Urothelium cell line (cell line): Measurements from ENCODE around the gene TBCK.
A peak's percentile ranks its signal among the peaks of the same experiment; 100 is the strongest.

Source experiments
- DNase-seq: peaks from one replicate; pipeline ENCODE4 v3.0.0; 2011; ENCODE audit warnings: low spot score, mixed read lengths
- FAIRE-seq: peaks from 2 replicates; lab custom pipeline; 2011; peaks lifted over from hg19 to GRCh38; lab: Jason Lieb, UNC

The TBCK gene

DNA sequence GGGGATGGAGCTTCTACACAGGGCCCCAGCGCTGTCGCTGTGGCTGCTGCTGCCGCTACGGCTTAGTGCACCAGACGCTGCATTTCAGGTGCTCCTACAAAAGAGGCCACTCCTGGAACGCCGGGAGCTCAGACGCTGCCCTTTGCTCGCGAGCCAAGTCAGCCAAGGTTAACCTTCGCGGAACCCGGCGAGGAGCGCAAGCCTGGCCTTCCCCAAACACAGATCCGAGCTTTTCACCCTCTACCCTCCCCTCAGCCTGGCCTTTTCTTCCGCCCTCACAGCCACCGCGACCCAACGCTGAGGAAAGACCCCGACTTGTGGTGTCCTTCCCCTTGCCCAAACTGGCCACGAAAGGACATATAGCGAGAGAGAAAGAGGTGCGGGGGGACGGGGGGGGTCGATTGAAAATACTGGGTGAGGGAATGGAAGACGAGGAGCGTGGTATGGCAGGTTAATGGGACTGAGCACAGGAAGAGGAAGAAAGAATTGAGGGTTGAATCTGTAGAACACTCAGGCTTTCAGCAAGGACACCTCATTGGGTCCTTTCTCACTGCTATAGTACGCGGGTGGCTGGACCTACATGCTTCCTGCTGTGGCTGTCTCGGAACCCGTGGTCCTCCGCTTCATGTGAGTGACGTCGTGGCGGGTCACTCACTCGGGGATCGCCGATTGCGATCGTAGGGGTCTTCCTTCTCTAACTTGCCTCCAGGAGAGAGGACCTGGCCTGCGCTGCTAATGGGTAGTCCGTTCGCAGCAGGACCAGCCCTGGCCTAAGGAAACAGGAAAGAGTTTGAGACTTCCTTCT, at the start of gene TBCK, which contains the start of gene AIMP1:
TSS of gene TBCK (minus strand) at position 242 of the 805 bp plus-strand sequence. CDS start 7,249 bp downstream, outside the sequence.
TSS of gene AIMP1 (plus strand) at position 583 of the 805 bp plus-strand sequence. CDS start 8,460 bp downstream, outside the sequence.
- no peak for FAIRE-seq
- peak; percentile 82 for DNase-seq

DNA sequence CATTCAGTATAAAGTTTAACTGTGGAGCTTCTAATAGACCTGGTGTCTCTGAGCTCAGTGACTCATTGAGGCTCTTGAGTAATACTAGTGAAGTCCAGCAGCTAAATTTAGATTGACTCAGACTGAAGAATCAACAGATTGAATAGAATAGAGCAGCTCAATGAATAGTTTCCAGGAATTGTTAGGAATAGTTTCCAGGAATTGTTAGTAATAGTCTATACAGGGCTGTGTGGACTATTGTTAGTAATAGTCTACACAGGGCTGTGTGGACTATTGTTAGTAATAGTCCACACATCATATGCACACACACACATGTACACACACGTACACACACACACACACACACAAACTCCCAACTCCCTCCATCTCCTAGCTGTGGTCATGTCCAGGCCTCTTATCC, 49.6 kb upstream of the TBCK start:
- FAIRE-seq (peak; percentile 86), DNase-seq (peak; percentile 58)

DNA sequence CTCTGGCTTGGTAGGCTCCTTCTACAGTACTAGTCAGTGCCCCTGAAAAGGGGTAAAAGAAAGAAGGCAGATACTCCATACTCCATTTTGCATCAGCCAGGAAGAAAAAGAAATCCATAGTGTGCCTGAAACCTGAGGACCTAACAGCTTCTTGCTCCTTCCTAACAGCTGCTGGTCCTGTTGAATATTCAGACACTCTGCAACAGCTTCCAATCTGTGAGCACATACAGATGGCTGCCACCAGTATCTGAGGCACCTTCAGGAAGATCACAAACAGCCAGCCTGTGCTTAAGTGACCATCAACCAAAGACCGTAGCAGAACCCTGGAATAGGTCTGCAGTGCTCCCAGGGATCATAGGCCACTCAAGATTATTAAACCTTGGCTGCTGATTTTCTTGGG, 48.3 kb upstream of the TBCK start:
- DNase-seq = no peak
- FAIRE-seq = no peak

GRCh38 chr4:106362086-106362825, 46.2 kb upstream of the TBCK start:
- FAIRE-seq = no peak
- no peak for DNase-seq

DNA sequence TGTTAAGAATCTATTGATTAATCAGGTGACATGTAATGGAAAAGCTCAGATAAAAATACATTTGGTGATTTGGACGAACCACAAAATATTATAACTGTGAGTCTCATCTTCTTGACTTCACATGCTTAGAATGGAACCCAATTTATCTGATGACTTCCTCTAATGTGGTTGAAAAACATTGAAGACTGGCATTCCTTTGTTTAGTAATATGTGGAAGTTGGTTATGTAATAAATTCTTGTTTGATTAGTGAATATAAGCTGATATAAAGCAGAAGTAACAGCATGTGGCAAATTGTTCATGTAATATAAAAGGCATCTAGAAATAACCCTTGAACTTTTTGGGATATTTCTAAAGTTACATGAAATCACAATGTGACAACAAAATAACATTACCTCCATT, 42.9 kb upstream of the TBCK start:
- peak; percentile 10 for DNase-seq
- no peak for FAIRE-seq

DNA sequence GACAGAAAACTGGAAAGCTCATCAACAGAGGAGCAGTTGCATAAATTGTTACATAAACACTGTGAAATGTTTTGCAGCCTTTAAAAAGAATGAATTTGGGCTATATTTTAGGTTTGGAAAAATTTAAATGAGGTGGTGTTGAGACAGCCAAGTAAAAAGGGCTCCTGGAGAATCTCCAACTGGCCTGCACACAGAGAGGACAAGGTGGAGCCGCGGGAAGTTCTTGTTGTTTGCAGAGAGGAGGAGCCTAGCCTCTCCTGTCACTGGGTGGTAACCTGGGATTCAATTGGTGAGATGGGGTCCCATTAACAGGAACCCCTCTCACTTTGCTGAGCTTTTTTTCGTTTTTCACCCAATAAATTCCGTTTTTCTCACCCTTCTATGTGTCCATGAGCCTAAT, 39.2 kb upstream of the TBCK start:
- DNase-seq = no peak
- no peak for FAIRE-seq

DNA sequence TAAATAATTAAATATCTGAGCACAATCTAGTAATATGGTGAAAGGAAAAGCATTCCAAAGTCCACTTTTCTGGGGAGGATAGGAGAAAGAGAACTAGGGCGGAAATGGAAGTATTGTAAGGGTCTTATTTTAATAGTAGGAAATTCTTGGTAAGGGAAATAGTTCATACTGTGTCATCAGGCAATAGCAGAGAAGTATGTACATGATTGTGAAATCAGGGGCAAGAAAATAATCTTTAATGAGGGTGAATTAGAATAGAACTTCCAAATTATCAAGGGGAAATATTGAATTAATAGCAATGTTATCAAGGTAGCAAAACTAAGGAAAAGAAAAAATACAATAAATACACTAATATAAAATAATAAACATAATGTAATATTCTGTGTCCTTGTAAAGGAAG, 37.8 kb upstream of the TBCK start:
- FAIRE-seq = no peak

DNA sequence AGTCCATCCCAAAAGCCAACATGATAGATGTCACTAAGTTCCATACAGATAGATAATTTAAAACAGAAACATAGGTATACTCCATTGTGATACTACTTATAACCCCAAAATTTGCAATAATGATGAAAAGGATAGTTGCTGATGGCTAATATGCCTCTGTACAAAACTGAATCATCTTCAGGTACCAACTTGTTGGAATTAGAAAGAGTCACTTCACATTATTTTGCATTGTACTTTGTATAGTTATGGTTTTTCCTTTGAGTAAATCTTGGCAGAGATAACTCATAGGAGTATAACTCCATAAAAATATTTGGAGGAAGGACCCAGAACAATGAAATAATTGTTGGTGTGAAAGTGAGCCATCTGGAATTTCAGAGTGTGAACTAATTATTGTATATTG, 35.0 kb upstream of the TBCK start:
- FAIRE-seq (no peak), DNase-seq (no peak)

More for the DNA sequence above, 37.8 kb upstream of the TBCK start:
- no peak for DNase-seq

GRCh38 chr4:106347167-106347566, 31.2 kb upstream of the TBCK start:
- FAIRE-seq = no peak

DNA sequence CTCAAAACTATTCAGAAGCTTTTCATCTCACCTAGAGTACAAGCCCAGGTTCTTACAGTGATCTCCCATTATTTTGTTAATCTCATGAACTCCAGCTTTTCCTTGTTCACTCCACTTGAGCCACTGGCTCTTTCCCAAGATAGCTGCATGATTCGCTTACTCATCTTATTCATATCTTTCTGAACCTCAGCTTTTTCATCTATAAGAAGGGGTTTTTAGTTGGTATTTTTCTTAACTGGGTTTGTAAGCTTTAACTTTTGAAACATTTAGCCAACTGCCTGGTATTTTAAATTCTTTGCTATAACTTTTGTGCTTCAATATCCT, 28.6 kb upstream of the TBCK start:
- FAIRE-seq = no peak
- no peak for DNase-seq

More at GRCh38 chr4:106347167-106347566, 31.2 kb upstream of the TBCK start:
- no peak for DNase-seq

- DNase-seq (no peak), FAIRE-seq (no peak)
Measured at GRCh38 chr4:106343865-106344646, 28.0 kb upstream of the TBCK start.

- no peak for FAIRE-seq
- no peak for DNase-seq
Measured at GRCh38 chr4:106340774-106341173, 24.8 kb upstream of the TBCK start.

DNA sequence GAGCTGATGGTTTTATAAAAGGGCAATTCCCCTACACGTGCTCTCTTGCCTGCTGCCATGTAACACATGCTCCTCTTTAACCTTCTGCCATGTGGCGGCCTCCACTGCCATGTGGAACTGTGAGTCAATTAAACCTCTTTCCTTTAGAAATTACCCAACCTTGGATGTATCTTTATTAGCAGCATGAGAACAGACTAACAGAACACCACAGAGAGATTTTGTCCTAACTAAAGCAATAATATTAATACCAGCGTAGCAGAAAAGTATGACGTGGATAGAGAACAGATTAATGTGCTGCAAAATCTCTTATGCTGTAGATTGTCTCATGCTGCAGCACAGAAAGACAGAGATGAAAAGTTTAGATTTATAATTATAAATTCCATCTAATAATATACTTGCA, 23.4 kb upstream of the TBCK start:
- FAIRE-seq (no peak), DNase-seq (no peak)

DNA sequence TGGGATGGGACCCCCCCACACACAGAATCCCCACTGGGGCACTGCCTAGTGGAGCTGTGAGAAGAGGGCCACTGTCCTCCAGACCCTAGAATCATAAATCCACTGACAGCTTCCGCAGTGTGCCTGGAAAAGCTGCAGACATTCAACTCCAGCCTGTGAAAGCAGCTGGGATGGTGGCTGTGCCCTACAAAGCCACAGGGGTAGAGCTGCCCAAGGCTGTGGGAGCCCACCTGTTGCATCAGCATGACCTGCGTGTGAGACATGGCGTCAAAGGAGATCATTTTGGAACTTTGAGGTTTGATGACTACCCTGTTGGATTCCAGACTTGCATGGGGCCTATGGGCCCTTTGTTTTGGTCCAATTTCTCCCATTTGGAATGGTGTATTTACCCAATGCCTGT, 22.7 kb upstream of the TBCK start:
- no peak for DNase-seq
- no peak for FAIRE-seq

- DNase-seq (no peak), FAIRE-seq (no peak)
Measured at GRCh38 chr4:106337916-106338315, 21.9 kb upstream of the TBCK start.

DNA sequence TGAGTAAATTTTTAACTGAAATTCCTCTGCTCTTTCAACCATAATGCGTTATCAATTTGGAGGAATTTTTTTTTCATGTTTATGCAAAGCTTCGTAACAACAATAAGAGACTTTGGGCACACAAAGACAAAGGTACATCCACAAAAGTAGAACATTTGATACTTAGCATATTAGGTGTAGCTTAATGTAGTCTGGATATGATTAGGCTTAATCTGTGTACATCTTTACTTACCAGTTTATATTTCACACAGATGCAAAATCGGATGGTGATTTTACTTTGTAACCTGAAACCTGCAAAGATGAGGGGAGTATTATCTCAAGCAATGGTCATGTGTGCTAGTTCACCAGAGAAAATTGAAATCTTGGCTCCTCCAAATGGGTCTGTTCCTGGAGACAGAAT, 20.6 kb upstream of the TBCK start:
- DNase-seq (no peak), FAIRE-seq (no peak)

DNA sequence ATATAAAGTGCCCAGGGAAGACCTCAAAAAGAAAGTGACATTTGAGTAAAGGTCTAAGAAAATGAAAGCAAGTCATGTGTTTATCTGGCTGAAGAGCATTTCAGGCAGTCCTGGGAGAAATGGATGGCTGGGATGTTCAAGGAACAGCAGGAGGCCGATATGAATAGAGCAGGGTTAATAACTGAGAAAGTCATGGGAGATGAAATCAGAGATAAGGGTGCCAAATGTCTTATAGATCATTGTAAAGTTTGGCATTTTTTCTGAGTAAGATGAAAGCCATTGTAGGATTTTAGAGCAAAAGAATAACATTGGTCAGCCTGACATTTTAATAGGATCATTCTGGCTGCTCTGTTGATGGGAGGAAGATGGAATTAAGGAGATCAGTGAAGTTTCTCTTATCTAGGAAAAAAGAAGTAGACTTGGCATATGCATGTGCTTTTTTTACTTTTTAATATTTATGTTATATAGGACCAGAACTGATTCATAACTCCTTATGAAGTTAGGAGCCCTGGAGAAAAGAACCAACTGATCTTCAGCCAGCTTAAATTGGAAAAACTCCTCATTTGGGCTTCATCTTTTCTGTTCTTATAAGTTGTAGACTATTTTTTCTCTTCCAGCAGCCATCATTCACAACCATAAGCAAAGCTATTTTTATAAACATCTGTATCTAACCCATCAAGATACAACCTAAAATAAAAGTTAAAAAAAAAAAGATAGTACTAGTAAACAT, 18.9 kb upstream of the TBCK start:
- DNase-seq (no peak), FAIRE-seq (no peak)

- FAIRE-seq (no peak), DNase-seq (no peak)
Measured at GRCh38 chr4:106333186-106333585, 17.2 kb upstream of the TBCK start.

DNA sequence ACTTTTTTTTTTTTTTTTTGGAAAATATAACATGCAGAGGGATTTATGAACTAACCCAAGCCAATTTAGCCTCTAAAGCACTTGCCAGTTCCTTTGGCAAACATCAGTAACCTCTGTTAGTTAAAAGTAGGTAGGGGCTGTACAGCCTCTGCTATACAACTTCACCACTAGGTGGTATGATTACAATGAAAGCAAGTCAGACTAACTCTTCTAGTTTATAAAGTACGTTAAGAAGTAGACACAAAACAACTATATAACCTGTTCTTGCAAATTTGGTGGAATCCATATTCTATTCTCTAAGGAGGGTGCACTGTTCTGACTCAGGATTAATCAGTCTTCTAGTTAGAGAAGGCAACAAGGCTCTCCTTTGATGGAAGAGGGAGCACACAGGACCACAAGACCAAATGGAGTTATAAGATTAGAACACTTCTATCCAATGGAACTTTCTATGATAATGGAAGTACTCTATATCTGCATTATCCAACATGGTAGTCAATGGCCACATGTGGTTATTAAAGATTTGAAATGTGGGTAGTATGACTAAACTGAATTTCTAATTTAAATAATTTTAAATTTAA, 13.1 kb upstream of the TBCK start:
- DNase-seq (peak; percentile 30), FAIRE-seq (no peak)

DNA sequence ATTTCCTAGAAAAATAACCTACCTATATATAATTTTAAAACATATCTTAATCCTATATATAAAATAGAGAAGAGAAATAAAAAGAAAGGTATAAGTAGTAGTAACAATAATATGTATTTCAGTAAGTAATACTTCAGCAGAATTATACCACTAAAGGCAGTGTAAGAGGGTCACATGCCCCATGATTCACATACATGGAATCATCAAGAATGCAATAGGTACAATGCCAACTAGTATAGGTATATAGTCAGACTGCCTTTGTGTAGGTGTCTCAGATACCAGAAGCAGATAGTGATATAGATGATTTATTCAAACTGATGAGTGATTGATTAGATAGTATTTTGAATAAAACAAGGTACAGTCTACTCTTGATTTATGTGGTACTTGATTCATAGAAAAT, 9.8 kb upstream of the TBCK start:
- DNase-seq (no peak), FAIRE-seq (no peak)
